HCT116 (cell line): ENCODE data around the gene PRR20A. TPM values are rescaled to one million over a fixed set of nuclear protein-coding genes. Genes with fewer than 3 reads are reported as not detected.

Experiments
- ATAC-seq: fragments of 200-7000 bp; cut with Tn5 transposase; 2 replicates; pipeline ENCODE4 v1.9.1; 2020; ENCODE audit warnings: mild to moderate bottlenecking, moderate library complexity
- BruUV-seq: library from RNA; stranded (reverse); fragments of 400-500 nt; replicated peaks from 2 replicates; lab custom pipeline; 2021; lab: Mats Ljungman, UMichigan
- CTCF ChIA-PET: fragments of 300-600 bp; sonication (Branson Sonifier 250); formaldehyde crosslinking; loops from one replicate; lab custom pipeline; 2021; ENCODE audit warnings: antibody characterized with exemption; lab: Charles Lee
- POLR2A ChIA-PET: fragments of 300-600, 350-600 bp; sonication (Branson Sonifier 250); formaldehyde crosslinking; loops from one replicate; lab custom pipeline; 2021; ENCODE audit warnings: antibody characterized with exemption; lab: Charles Lee
- RAD21 ChIA-PET, 2 experiments: fragments of 300-600 bp; sonication (Branson Sonifier 250); formaldehyde crosslinking; loops; one replicate each; lab custom pipeline; 2023; ENCODE audit warnings: low total read pairs in 2 of 2; ENCODE audit not compliant: uncharacterized antibody in 2 of 2, unreplicated experiment in 2 of 2, low non-redundant PET in 1 of 2; lab: Charles Lee
- DNase-seq: peaks from one replicate; pipeline ENCODE4 v3.0.0-alpha.2; 2010; ENCODE audit warnings: low read depth, low spot score
- H2AFZ ChIP-seq: fragments of 200-600 bp; shearing (Covaris generic), sonication (generic); 2 replicates; pipeline ENCODE4 v1.6.1; 2017; ENCODE audit warnings: low read depth, mixed run types, mixed read lengths, antibody characterized with exemption, low read length; ENCODE audit not compliant: poor library complexity, severe bottlenecking
- H3K27ac ChIP-seq: 2 replicates; pipeline ENCODE4 v1.5.1; 2012; ENCODE audit warnings: low read depth, low read length
- H3K27me3 ChIP-seq: fragments of 200-600 bp; sonication (generic); 2 replicates; pipeline ENCODE4 v1.6.1; 2016; ENCODE audit warnings: mixed run types, low read length, mixed read lengths; ENCODE audit not compliant: insufficient read depth
- H3K36me3 ChIP-seq, 2 experiments: fragments of 200-500 bp in 1 of 2; fragments of 200-600 bp in 1 of 2; sonication (Bioruptor generic) in 1 of 2; sonication (generic) in 1 of 2; 2 replicates each; pipeline versions ENCODE4 v1.5.1 to v1.6.1; 2014 to 2016; ENCODE audit warnings: low read length in 2 of 2, inconsistent platforms in 1 of 2, mixed read lengths in 1 of 2, mixed run types in 1 of 2; ENCODE audit not compliant: insufficient read depth in 2 of 2, control insufficient read depth in 1 of 2
- H3K4me1 ChIP-seq, 2 experiments: fragments of 200-600 bp in 1 of 2; sonication (generic) in 1 of 2; 2 replicates each; pipeline versions ENCODE4 v1.5.1 to v1.6.1; 2012 to 2017; ENCODE audit warnings: low read length in 2 of 2, inconsistent platforms in 1 of 2, mild to moderate bottlenecking in 1 of 2, mixed read lengths in 1 of 2, mixed run types in 1 of 2, moderate library complexity in 1 of 2; ENCODE audit not compliant: insufficient read depth in 2 of 2, control insufficient read depth in 1 of 2
- H3K4me2 ChIP-seq: fragments of 200-600 bp; sonication (generic); 2 replicates; pipeline ENCODE4 v1.6.1; 2017; ENCODE audit warnings: mixed run types, low read length, mixed read lengths
- H3K4me3 ChIP-seq, 2 experiments: fragments of 200-600 bp in 1 of 2; sonication (generic) in 1 of 2; replicated peaks in 1 of 2; 2 replicates each; pipeline ENCODE4 v1.5.1; 2011 to 2016; ENCODE audit warnings: low read length in 2 of 2, control low read depth in 1 of 2, low read depth in 1 of 2, mild to moderate bottlenecking in 1 of 2, mixed read lengths in 1 of 2, mixed run types in 1 of 2
- H3K79me2 ChIP-seq: fragments of 200-600 bp; sonication (generic); 2 replicates; pipeline ENCODE4 v1.6.1; 2017; ENCODE audit warnings: mild to moderate bottlenecking, mixed run types, low read length, moderate library complexity, mixed read lengths; ENCODE audit not compliant: insufficient read depth
- H3K9ac ChIP-seq: fragments of 200-600 bp; sonication (generic); 2 replicates; pipeline ENCODE4 v1.6.1; 2016; ENCODE audit warnings: low read length, mixed read lengths
- H3K9me2 ChIP-seq: fragments of 200-600 bp; sonication (generic), shearing (Covaris generic); 2 replicates; pipeline ENCODE4 v1.6.1; 2017; ENCODE audit warnings: mixed run types, mild to moderate bottlenecking, moderate library complexity; ENCODE audit not compliant: insufficient read depth
- H3K9me3 ChIP-seq, 2 experiments: fragments of 200-500 bp in 1 of 2; fragments of 200-600 bp in 1 of 2; sonication (Bioruptor generic) in 1 of 2; sonication (generic) in 1 of 2; 2 replicates each; pipeline ENCODE4 v1.6.1; 2014 to 2017; ENCODE audit warnings: low read length in 2 of 2, mixed read lengths in 2 of 2, inconsistent platforms in 1 of 2, low read depth in 1 of 2, mild to moderate bottlenecking in 1 of 2, mixed run types in 1 of 2, moderate library complexity in 1 of 2; ENCODE audit not compliant: control insufficient read depth in 1 of 2, insufficient read depth in 1 of 2
- H4K20me1 ChIP-seq: fragments of 200-600 bp; sonication (generic), shearing (Covaris generic); 2 replicates; pipeline ENCODE4 v1.6.1; 2017; ENCODE audit warnings: mixed run types, mild to moderate bottlenecking, moderate library complexity; ENCODE audit not compliant: insufficient read depth
- ATF3 ChIP-seq: IDR thresholded peaks from 2 replicates; pipeline ENCODE4 v1.6.1; 2012
- CEBPB ChIP-seq: IDR thresholded peaks from 2 replicates; pipeline ENCODE4 v1.6.1; 2012; ENCODE audit warnings: low read depth
- EGR1 ChIP-seq: IDR thresholded peaks from 2 replicates; pipeline ENCODE4 v1.6.1; 2012; ENCODE audit warnings: low read depth
- ELF1 ChIP-seq: IDR thresholded peaks from 2 replicates; pipeline ENCODE4 v1.6.1; 2012; ENCODE audit warnings: low read depth, borderline replicate concordance
- EZH2 ChIP-seq: fragments of 200-600 bp; sonication (generic); IDR thresholded peaks from 2 replicates; pipeline ENCODE4 v1.6.1; 2017; ENCODE audit warnings: antibody characterized with exemption, mixed run types
- EZH2phosphoT487 ChIP-seq: fragments of 200-600 bp; IDR thresholded peaks from 2 replicates; pipeline ENCODE4 v1.6.1; 2018; ENCODE audit warnings: antibody characterized with exemption, borderline replicate concordance
- FOSL1 ChIP-seq: IDR thresholded peaks from 2 replicates; pipeline ENCODE4 v1.6.1; 2012; ENCODE audit warnings: low read depth
- MAX ChIP-seq: IDR thresholded peaks from 2 replicates; pipeline ENCODE4 v1.6.1; 2012
- POLR2A ChIP-seq: IDR thresholded peaks from 2 replicates; pipeline ENCODE4 v1.7.0; 2011; ENCODE audit warnings: borderline replicate concordance; ENCODE audit not compliant: insufficient read depth, insufficient read length; ENCODE audit errors: extremely low read depth
- REST ChIP-seq: IDR thresholded peaks from 2 replicates; pipeline ENCODE4 v1.6.1; 2012; ENCODE audit warnings: low read depth
- SIN3A ChIP-seq: IDR thresholded peaks from 2 replicates; pipeline ENCODE4 v1.6.1; 2012; ENCODE audit warnings: low read depth
- SP1 ChIP-seq: IDR thresholded peaks from 2 replicates; pipeline ENCODE4 v1.6.1; 2012; ENCODE audit warnings: low read depth
- SRF ChIP-seq: IDR thresholded peaks from 2 replicates; pipeline ENCODE4 v1.6.1; 2012; ENCODE audit warnings: low read depth
- TCF7L2 ChIP-seq: IDR thresholded peaks from 2 replicates; pipeline ENCODE4 v1.7.0; 2011; ENCODE audit warnings: borderline replicate concordance, inconsistent platforms; ENCODE audit not compliant: insufficient read depth, insufficient read length; ENCODE audit errors: extremely low read depth
- YY1 ChIP-seq: IDR thresholded peaks from 2 replicates; pipeline ENCODE4 v1.6.1; 2011; ENCODE audit warnings: low read length, low read depth, moderate library complexity, mild to moderate bottlenecking; ENCODE audit not compliant: insufficient replicate concordance; ENCODE audit errors: extremely low read depth
- ZBTB33 ChIP-seq: IDR thresholded peaks from 2 replicates; pipeline ENCODE4 v1.6.1; 2011; ENCODE audit warnings: mild to moderate bottlenecking, low read length, moderate library complexity; ENCODE audit not compliant: insufficient replicate concordance; ENCODE audit errors: extremely low read depth
- ZNF274 ChIP-seq: fragments of 200-500 bp; sonication (Bioruptor generic); IDR thresholded peaks from 2 replicates; pipeline ENCODE4 v1.6.1; 2014; ENCODE audit warnings: mild to moderate bottlenecking, low read depth, low read length, inconsistent platforms
- intact Hi-C: fragments of 100-400 bp; cut with micrococcal nuclease; formaldehyde crosslinking; loops from 2 replicates; pipeline ENCODE4 v1.10.0; 2022
- total RNA-seq: library from RNA; stranded (reverse); gene quantifications from one replicate; pipeline ENCODE4 v1.2.1, GENCODE V29; 2021; ENCODE audit not compliant: unreplicated experiment

Gene PRR20A
- total RNA-seq, 1 experiment from 2014 or later, result not detected

- Histone ChIP-seq H3K9me3 (peaks cover 8 to 16% of the 10 kb centered on the region in 2 experiments), H3K4me2 (no peak overlapping the region), H4K20me1 (no peaks in the 10 kb centered on the region), H3K9ac (no peak overlapping the region), H2AFZ (no peak overlapping the region), H3K79me2 (no peaks in the 10 kb centered on the region), H3K27me3 (no peaks in the 10 kb centered on the region), H3K4me1 (no peaks in the 10 kb centered on the region), H3K9me2 (no peaks in the 10 kb centered on the region), H3K4me3 (no peak overlapping the region), H3K27ac (no peak overlapping the region), H3K36me3 (no peaks in the 10 kb centered on the region)
- no TSS peak for BruUV-seq
- no peak for TF ChIP-seq YY1
- TF ChIP-seq EZH2phosphoT487, result no peak
- no peak for TF ChIP-seq EGR1
- TF ChIP-seq ZBTB33, result no peak
- no peak for TF ChIP-seq EZH2
- no peak for TF ChIP-seq MAX
- TF ChIP-seq CEBPB, result no peak
- ATAC-seq (no peak), DNase-seq (no peak)
- intact Hi-C loops, result no loop called here
- ChIA-PET POLR2A (no interaction called here), CTCF (no interaction called here), RAD21 (no interaction called here)
These were observed 3.1 kb upstream of the PRR20A start for GRCh38 chr13:57137585-57137984.

- BruUV-seq, result no TSS peak
- Histone ChIP-seq H3K27me3 (no peaks in the 10 kb centered on the region), H3K9ac (no peak overlapping the region), H3K4me2 (no peak overlapping the region), H3K9me2 (no peaks in the 10 kb centered on the region), H3K4me1 (no peaks in the 10 kb centered on the region), H2AFZ (no peak overlapping the region), H3K9me3 (peaks cover 8 to 16% of the 10 kb centered on the region in 2 experiments), H3K79me2 (no peaks in the 10 kb centered on the region), H3K36me3 (no peaks in the 10 kb centered on the region), H3K27ac (no peak overlapping the region), H3K4me3 (no peak overlapping the region), H4K20me1 (no peaks in the 10 kb centered on the region)
- ChIA-PET CTCF (no interaction called here), RAD21 (no interaction called here), POLR2A (no interaction called here)
- intact Hi-C loops, result no loop called here
- ATAC-seq, result no peak
- no peak for DNase-seq
- TF ChIP-seq POLR2A, result no peak
- TF ChIP-seq EGR1, result no peak
- TF ChIP-seq TCF7L2, result no peak
- no peak for TF ChIP-seq SRF
- no peak for TF ChIP-seq SIN3A
- no peak for TF ChIP-seq ZNF274
- no peak for TF ChIP-seq FOSL1
- no peak for TF ChIP-seq ELF1
- TF ChIP-seq EZH2, result no peak
- TF ChIP-seq ATF3, result no peak
- no peak for TF ChIP-seq SP1
- no peak for TF ChIP-seq REST
These were observed 1.7 kb upstream of the PRR20A start for GRCh38 chr13:57138988-57139387.
